ENCODE data around the gene CPNE8. TPM values are rescaled to one million over a fixed set of nuclear protein-coding genes. Genes with fewer than 3 reads are reported as not detected.

Gene CPNE8
- total and polyA plus RNA-seq, 7 donors = 10.5 to 27.7 (median 15.7) TPM

DNA sequence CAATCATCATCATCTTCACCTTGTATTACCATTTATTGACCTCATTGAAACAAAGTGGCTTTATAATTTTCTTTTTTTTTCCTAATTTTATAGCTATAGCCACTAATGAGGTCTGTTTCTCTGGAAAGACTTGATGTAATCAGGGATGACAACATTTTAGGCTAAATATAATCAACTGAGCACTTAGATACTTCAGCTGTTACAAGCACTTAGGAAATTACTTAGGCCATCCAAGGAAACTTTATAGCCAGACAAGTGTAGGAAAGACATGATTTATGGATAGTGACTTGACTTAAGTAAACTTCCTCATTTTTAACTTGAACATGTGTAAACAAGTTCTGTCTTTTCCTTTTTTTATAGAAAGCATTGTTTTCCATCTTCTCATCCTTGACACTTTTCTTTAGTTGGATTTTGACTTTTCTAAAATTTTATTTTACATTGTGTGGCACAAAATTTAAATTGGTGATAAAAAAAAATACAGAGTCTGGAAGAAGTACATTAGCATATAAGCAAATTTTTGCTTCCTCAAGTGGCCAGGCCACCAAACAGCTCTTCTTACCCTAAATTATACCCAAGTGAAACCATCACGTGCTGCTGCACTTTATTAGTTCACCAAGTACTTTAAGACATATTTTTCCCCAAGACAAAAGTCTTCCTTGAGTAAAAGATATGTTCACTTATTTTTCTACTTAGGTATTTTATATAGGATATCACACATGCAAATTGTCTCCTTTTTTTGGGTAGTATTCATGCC, 15.1 kb downstream of the CPNE8 start:
- intact Hi-C loops (cut with DNase I) = no loop called here
- no peak for DNase-seq
- Histone ChIP-seq H3K4me3 (no peak overlapping the region), H3K36me3 (no peaks in the 10 kb centered on the region), H3K27ac (no peak overlapping the region), H3K9me3 (no peaks in the 10 kb centered on the region), H3K4me1 (peaks cover 0 to 33% (median 10%) of the 10 kb centered on the region in 4 donors), H3K27me3 (no peaks in the 10 kb centered on the region)
- WGBS, 2 donors = 44 to 47% methylated on average over 1 of the region's 1 CpG
- TF ChIP-seq POLR2AphosphoS5 (IDR thresholded peaks at IDR 0.05) = peak in 1 of 4 donors; percentile 16
- no peak for TF ChIP-seq EP300 (IDR thresholded peaks at IDR 0.05)
- no peak for TF ChIP-seq POLR2A (IDR thresholded peaks at IDR 0.05)
- TF ChIP-seq, protein P1, sequence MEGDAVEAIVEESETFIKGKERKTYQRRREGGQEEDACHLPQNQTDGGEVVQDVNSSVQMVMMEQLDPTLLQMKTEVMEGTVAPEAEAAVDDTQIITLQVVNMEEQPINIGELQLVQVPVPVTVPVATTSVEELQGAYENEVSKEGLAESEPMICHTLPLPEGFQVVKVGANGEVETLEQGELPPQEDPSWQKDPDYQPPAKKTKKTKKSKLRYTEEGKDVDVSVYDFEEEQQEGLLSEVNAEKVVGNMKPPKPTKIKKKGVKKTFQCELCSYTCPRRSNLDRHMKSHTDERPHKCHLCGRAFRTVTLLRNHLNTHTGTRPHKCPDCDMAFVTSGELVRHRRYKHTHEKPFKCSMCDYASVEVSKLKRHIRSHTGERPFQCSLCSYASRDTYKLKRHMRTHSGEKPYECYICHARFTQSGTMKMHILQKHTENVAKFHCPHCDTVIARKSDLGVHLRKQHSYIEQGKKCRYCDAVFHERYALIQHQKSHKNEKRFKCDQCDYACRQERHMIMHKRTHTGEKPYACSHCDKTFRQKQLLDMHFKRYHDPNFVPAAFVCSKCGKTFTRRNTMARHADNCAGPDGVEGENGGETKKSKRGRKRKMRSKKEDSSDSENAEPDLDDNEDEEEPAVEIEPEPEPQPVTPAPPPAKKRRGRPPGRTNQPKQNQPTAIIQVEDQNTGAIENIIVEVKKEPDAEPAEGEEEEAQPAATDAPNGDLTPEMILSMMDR (IDR thresholded peaks at IDR 0.05) = no peak

DNA sequence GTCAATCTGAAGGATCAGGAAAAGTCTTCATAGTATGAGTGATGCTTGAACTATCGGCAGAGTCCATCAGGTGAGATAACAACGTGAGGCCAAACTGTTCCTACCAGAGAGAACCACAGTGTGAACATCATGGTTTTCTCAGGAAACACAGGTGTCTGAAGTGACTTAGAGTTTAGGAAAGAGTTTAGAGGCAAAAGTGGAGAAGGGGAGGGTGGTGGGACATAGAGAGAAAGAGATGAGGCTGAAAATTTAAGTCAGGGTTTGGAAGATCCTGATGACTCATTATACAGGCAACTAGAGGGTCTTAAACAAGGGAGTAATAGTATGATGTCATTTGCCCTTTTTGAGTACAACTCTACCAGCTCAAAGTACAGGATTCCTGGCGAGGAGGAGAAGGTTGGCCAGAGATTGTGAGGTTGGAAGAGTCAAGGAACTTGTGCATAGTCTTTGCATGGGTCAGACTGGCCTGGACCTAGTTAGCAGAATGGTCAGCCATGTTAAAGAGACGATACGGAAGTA, 16.0 kb downstream of the CPNE8 start:
- no peaks in the 10 kb centered on the region for H3K36me3 ChIP-seq
- H3K4me3 ChIP-seq = no peak overlapping the region
- no peak overlapping the region for H3K27ac ChIP-seq
- WGBS, 2 donors = 87 to 93% methylated on average over 5 of the region's 5 CpGs
- H3K27me3 ChIP-seq = no peaks in the 10 kb centered on the region
- H3K9me3 ChIP-seq = no peaks in the 10 kb centered on the region
- TF ChIP-seq POLR2AphosphoS5 (IDR thresholded peaks at IDR 0.05) (no peak), POLR2A (IDR thresholded peaks at IDR 0.05) (no peak), EP300 (IDR thresholded peaks at IDR 0.05) (no peak)
- TF ChIP-seq, protein P1 (IDR thresholded peaks at IDR 0.05) = no peak
- intact Hi-C loops (cut with DNase I) = no loop called here
- H3K4me1 ChIP-seq = peaks cover 0 to 33% (median 10%) of the 10 kb centered on the region in 4 donors
- no peak for DNase-seq

DNA sequence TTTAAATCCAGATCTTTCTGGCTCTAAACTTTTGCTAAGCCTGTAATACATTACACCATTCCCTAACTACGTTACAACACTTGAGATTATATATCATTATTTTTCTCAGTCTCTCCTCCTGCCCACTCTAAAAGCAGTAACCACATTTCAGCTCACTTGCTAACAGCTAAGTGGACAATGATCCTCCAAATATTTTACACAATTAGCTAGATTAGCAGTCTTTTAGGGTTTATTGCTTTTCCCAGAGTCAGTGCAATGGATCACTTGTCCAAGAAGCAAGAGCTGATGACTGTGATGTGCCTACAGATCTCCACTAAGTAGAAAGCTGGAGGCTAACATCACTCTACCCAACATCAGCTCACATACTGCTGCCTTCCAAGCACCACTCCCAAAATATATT, 17.6 kb downstream of the CPNE8 start:
- DNase-seq = no peak
- TF ChIP-seq, protein P1 (IDR thresholded peaks at IDR 0.05) = no peak
- TF ChIP-seq EP300 (IDR thresholded peaks at IDR 0.05) = no peak
- no peak for TF ChIP-seq POLR2A (IDR thresholded peaks at IDR 0.05)
- no peak for TF ChIP-seq POLR2AphosphoS5 (IDR thresholded peaks at IDR 0.05)
- Histone ChIP-seq H3K27me3 (no peaks in the 10 kb centered on the region), H3K4me1 (peaks cover 0 to 29% (median 10%) of the 10 kb centered on the region in 4 donors), H3K36me3 (no peaks in the 10 kb centered on the region), H3K4me3 (no peak overlapping the region), H3K9me3 (no peaks in the 10 kb centered on the region), H3K27ac (no peak overlapping the region)
- intact Hi-C loops (cut with DNase I) = no loop called here
- WGBS, 2 donors = 68 to 81% methylated on average over 1 of the region's 1 CpG

DNA sequence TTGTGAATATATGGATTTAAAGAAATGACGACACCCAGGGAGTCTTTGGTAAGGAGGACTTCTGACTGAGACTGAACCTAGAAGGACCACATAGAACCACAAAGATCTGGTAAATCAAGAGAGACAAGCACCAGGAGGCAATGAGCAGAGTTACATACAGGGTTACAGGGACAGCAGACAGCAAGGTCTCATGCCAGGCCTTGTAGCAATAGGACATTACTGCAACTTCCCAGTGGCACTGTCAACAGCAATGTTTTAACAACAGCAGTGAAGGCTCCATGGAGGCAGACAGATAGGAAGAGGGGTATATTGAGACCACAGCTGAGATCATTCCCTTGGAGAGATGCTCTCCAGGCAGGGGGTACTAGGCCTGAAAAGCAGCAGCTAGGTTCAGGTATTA, 18.5 kb downstream of the CPNE8 start:
- H3K27ac ChIP-seq = no peak overlapping the region
- no peak for DNase-seq
- no peak overlapping the region for H3K4me3 ChIP-seq
- intact Hi-C loops (cut with DNase I) = no loop called here
- H3K36me3 ChIP-seq = no peaks in the 10 kb centered on the region
- WGBS, 2 donors = 99% methylated on average over 1 of the region's 1 CpG
- TF ChIP-seq POLR2AphosphoS5 (IDR thresholded peaks at IDR 0.05) = no peak
- H3K27me3 ChIP-seq = no peaks in the 10 kb centered on the region
- H3K4me1 ChIP-seq = peaks cover 0 to 22% (median 8%) of the 10 kb centered on the region in 4 donors
- H3K9me3 ChIP-seq = no peaks in the 10 kb centered on the region

DNA sequence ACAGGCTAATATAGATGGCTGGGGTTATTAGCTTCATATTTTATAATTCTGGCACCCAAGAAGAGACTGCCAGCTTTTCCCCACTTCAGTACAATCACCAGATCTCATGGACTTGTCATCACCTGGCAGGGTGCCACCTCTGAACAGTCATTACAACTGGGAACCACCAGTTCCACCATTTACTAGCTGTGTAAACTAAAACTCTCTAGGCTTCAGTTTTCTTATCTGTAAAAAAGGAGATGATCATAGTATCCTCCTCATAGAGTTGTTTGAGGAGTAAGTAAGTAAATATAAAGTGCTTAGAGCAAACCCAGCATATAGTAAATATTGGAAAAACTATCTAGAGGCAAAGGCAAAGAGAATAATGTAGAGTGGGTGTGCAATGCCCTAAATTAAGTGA, 19.3 kb downstream of the CPNE8 start:
- intact Hi-C loops (cut with DNase I) = no loop called here
- Histone ChIP-seq H3K36me3 (no peaks in the 10 kb centered on the region), H3K27me3 (no peaks in the 10 kb centered on the region), H3K4me1 (peaks cover 0 to 20% (median 8%) of the 10 kb centered on the region in 4 donors), H3K9me3 (no peaks in the 10 kb centered on the region), H3K27ac (no peak overlapping the region), H3K4me3 (no peak overlapping the region)
- no peak for DNase-seq
- TF ChIP-seq EP300 (IDR thresholded peaks at IDR 0.05) (no peak), POLR2AphosphoS5 (IDR thresholded peaks at IDR 0.05) (no peak), POLR2A (IDR thresholded peaks at IDR 0.05) (no peak)
- TF ChIP-seq, protein P1 (IDR thresholded peaks at IDR 0.05) = no peak

Measured in sigmoid colon (tissue), 7 donors.